GM19328 (cell line): ENCODE measurements around the gene RREB1.

Experiments used
- ATAC-seq: cut with Tn5 transposase; IDR thresholded peaks from one replicate; pipeline ENCODE4 v1.9.1; 2021; ENCODE audit warnings: mild to moderate bottlenecking, moderate library complexity; ENCODE audit not compliant: unreplicated experiment

The RREB1 gene

GRCh38 chr6:7185561-7185960 lies 77.8 kb downstream of the RREB1 start:
- no peak for ATAC-seq

DNA sequence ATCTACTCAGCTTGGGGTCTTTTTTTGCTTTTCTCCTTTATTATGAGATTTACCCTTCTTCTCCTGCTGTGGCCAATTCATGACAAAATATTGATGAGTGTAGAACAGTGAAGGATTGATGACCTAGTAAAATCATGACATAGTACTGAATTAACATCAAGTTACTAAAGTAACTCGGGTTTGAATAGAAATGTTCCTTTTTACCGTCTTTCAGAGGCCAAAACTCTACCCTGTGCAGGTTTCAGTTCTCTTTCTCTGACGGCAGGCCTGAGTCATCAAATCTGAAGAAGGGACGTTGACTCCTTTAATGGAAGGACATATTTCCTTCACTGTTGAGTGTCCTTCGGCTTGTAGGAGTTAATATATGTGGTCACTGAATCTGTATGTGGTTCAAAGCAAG lies 80.7 kb downstream of the RREB1 start:
- ATAC-seq = peak; percentile 86

DNA sequence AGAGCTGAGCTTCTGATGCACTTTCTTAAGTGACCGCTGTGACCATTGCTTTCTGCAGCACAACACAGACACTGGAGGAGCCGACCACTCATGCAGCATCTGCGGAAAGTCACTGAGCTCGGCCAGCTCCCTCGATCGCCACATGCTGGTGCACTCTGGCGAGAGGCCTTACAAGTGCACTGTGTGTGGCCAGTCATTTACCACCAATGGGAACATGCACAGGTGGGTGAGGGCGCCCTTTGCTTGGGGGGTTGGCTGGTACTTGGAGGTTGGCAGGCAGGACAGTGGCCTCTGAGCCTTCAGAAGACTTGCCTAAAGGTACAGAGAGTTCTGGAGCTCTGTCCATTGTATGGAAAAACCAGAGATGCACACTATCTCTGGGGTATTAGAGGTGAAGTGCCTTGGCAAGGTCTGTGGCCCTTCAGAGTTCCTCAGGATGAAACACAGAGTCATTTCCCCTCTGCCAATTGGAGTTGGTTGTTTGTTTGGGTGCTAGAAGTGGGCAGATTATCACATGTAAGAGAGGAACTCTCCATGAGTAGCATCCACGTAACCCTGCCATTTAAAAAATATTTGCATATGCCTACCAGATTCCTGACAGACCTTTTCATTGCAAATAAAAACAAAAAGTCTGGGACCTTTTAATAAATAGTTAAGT lies 81.5 kb downstream of the RREB1 start:
- no peak for ATAC-seq

DNA sequence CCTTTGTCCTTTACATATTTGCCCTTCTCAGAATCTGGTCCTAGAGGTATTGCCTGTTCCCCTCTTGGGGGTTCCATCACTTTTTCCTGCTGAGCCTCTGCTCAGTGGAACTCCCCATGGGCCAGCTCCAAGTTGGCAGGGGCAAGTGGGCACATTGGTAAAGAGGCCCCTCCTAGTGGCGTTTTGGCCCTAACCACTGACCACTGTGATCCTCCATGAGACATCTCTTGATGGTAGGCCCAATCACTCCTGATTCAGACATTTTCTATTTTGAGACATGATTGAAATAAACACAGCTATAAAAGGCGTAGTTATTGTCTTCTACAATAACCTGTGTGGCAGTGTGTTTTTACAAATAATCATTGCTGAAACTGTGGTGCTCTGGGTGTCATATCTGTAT lies 83.0 kb downstream of the RREB1 start:
- no peak for ATAC-seq

DNA sequence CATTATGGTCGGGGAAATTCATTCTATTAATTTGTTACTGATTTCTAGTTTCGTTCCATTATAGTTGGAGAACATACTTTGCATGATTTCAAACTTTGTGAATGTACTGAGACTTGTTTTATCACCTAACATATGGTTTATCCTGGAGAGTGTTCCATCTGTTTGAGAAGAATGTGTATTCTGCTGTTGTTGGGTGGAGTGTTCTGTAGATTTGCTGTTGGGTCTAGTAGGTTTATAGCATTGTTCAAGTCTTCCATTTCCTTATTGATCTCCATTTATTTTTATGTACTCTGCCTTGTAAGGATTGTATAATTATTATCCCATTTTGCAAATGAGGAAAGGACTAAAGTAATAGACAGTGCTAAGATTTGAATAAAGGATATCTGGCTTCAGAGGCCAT lies 85.4 kb downstream of the RREB1 start:
- ATAC-seq = no peak

- ATAC-seq = no peak
These were observed 86.9 kb downstream of the RREB1 start for GRCh38 chr6:7194657-7195056.

GRCh38 chr6:7195339-7196018 lies 87.7 kb downstream of the RREB1 start:
- ATAC-seq = no peak

DNA sequence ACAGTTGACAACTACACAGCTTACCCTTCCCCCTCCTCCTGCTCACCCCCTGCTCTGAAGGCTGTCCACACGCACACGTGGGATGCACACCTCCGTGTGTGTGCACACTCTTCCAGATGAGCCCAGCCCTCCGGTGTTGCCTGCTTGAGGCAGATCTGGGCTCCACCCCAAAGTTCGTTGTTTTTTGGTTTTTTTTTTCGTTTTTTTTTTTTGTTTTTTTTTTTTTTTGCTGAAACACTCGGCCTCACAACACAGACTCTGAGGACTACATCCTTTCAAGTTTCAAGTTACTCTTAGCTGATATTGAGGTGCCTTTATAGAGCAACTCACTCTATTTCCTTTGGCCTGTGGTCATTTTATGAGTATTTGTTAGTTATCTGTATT lies 88.2 kb downstream of the RREB1 start:
- no peak for ATAC-seq

DNA sequence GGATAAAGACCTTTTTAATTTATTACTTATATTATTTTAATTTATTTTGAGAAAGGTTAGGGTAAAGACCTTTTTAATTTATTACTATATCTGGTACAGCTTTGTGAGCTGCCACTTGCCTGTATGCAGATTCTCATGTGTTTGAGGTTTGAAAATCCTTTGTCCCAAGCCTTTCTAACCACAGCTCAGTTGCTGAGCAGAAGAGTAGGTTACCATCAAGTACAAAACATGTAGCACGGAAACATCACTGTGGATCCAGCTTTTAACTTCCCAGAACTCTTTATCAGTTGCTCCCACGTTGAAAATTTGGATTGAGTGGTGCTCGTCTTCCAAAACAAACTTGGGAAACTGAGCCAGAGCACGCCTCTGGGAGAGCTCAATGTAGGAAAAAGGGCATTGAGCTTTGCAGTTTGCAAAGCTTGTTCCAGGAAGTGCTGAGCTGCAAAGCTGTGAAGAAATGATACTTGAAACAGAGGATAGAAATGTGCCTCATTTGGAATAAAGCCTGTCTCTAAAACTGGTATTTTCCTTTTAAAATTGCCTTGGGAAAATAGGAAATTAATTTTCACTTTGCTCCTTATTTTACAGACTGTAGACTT lies 89.0 kb downstream of the RREB1 start:
- ATAC-seq = no peak

GRCh38 chr6:7197747-7198146 lies 90.0 kb downstream of the RREB1 start:
- no peak for ATAC-seq

GRCh38 chr6:7198833-7199800 lies 91.4 kb downstream of the RREB1 start:
- ATAC-seq = no peak

DNA sequence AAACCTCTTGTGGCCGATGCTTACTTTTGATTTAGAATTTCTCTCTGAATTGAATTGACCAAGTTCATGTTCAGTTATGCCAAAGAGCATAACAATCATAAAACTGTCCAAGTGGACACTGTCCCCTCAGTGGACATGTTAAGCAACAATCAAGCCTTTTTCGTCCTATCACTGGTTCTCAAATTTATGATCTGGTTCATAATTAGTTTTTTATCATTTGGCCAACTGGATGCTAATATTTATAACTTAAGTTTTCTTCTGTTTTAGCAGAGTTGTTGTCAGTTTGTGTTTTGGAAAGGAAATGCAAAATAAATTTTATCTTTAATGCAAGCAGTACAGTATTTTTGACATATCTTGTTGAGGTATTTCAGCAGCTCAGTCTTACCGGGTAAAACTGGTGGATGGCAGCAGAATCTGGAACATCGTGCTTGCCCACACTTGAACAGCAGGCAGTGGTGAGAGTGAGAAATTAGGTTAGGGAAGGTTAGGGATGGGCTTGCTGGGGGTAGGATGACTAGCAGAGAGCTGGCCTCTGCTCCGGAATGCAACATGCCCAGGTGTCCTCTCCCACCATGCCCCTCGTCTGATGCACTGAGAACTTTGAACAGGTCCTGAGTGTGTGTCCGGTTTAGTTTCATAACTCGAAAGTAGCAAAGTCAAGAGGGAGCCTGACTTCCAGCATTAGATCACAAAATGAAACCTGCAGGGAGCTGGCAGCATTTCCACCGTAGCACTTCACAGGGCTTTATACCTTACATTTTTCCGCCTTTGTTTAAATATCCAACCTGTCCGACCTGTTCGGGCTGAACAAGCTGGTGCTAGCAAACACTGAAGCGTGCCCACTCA lies 93.1 kb downstream of the RREB1 start:
- no peak for ATAC-seq

GRCh38 chr6:7201444-7201731 lies 93.6 kb downstream of the RREB1 start:
- no peak for ATAC-seq

- ATAC-seq = peak; percentile 92
These were observed 94.2 kb downstream of the RREB1 start for GRCh38 chr6:7201732-7202541.

DNA sequence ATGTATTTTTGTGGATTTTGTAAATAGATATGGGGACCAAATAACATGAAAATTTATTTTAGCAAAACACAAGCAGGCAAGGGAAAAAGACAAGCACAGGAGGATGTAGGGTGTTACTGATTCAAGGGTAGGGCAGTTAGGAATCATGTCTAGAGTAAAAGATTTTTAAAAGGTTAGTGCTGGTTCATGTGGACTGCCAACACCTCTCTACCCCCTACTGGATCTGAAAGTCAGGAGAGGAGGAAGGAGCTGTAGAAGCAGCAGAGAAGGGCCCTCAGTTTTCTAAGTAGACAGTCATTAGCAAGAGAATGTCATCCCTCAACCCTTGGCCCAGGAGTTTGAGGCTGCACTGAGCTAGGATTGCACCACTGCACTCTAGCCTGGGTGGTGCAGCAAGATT lies 95.2 kb downstream of the RREB1 start:
- ATAC-seq = no peak

GRCh38 chr6:7203939-7204338 lies 96.2 kb downstream of the RREB1 start:
- ATAC-seq = no peak

GRCh38 chr6:7204726-7205125 lies 97.0 kb downstream of the RREB1 start:
- no peak for ATAC-seq

- ATAC-seq = no peak
These were observed 100.0 kb downstream of the RREB1 start for GRCh38 chr6:7207720-7208119.

DNA sequence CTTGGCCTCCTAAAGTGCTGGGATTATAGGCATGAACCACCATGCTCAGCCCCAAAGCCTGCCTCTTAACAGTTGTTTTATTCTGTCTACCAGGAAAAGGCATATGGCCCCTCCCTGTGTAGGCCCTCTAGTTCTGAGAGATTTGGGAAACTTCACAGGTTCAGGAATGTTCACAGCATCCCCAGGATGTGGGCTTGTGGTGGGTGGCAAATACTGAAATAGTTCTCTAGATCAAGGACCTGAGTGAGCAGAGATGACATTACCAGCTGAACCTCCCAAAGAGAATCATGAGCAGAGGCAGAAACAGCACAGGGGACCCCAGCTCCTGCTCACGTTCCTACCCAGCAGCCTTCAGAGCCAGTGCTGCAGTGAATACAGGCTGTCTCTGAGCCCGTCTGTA lies 105.7 kb downstream of the RREB1 start:
- ATAC-seq = no peak

- no peak for ATAC-seq
These were observed 106.7 kb downstream of the RREB1 start for GRCh38 chr6:7214468-7214867.
